GM12878 (cell line): Measurements from ENCODE around the gene ZNF655. TPM values are rescaled to one million over a fixed set of nuclear protein-coding genes. Genes with fewer than 3 reads are reported as not detected.

ENCODE experiments used
- ATAC-seq: fragments of 200-7000 bp; cut with Tn5 transposase; 3 replicates; pipeline ENCODE4 v1.9.1; 2020; ENCODE audit warnings: mild to moderate bottlenecking, moderate library complexity
- BruUV-seq: library from RNA; stranded (reverse); fragments of 400-500 nt; replicated peaks from 2 replicates; lab custom pipeline; 2021; lab: Mats Ljungman, UMichigan
- CTCF ChIA-PET: fragments of 300-600 bp; sonication (Branson Sonifier 250); formaldehyde crosslinking; extraction: SDS; loops from one replicate; lab custom pipeline; 2021; ENCODE audit warnings: inconsistent platforms; lab: Yijun Ruan, JAX
- POLR2A ChIA-PET: fragments of 350-600 bp; formaldehyde crosslinking; extraction: SDS; loops from one replicate; lab custom pipeline; 2021; ENCODE audit warnings: inconsistent platforms; lab: Charles Lee
- RAD21 ChIA-PET: fragments of 300-600 bp; sonication (Branson Sonifier 250); formaldehyde crosslinking; loops from one replicate; lab custom pipeline; 2023; ENCODE audit warnings: antibody characterized with exemption; ENCODE audit not compliant: unreplicated experiment; lab: Charles Lee
- SMC1A ChIA-PET: fragments of 300-600 bp; sonication (Branson Sonifier 250); formaldehyde crosslinking; loops from one replicate; lab custom pipeline; 2023; ENCODE audit not compliant: unreplicated experiment, uncharacterized antibody; lab: Charles Lee
- DNase-seq: peaks from one replicate; pipeline ENCODE4 v3.0.0-alpha.2; 2011; ENCODE audit warnings: low read depth, low spot score
- FAIRE-seq: peaks from 3 replicates; lab custom pipeline; 2011; peaks lifted over from hg19 to GRCh38; lab: Jason Lieb, UNC
- H2AFZ ChIP-seq: 2 replicates; pipeline ENCODE4 v1.6.0; 2011; ENCODE audit warnings: low read depth, low read length, control low read depth; ENCODE audit not compliant: control insufficient read depth
- H3K27ac ChIP-seq: 2 replicates; pipeline ENCODE4 v1.5.1; 2011; ENCODE audit warnings: control low read depth; ENCODE audit not compliant: control insufficient read depth, insufficient read depth
- H3K27me3 ChIP-seq, 2 experiments: replicated peaks in 1 of 2; 2 replicates each; pipeline versions ENCODE4 v1.6.0 to v1.6.1; 2011; ENCODE audit warnings: low read length in 1 of 2; ENCODE audit not compliant: control insufficient read depth in 2 of 2, insufficient read depth in 2 of 2
- H3K36me3 ChIP-seq, 2 experiments: 2 replicates each; pipeline ENCODE4 v1.5.1; 2011; ENCODE audit warnings: low read length in 1 of 2; ENCODE audit not compliant: control insufficient read depth in 2 of 2, insufficient read depth in 2 of 2
- H3K4me1 ChIP-seq: 2 replicates; pipeline ENCODE4 v1.6.1; 2011; ENCODE audit warnings: mild to moderate bottlenecking, low read length, moderate library complexity, mixed read lengths; ENCODE audit not compliant: control insufficient read depth, insufficient read depth
- H3K4me2 ChIP-seq: 2 replicates; pipeline ENCODE4 v1.6.0; 2011; ENCODE audit warnings: control low read depth; ENCODE audit not compliant: control insufficient read depth, insufficient read depth
- H3K4me3 ChIP-seq: fragments of 200-600 bp; sonication (generic); 2 replicates; pipeline ENCODE4 v1.5.1; 2016
- H3K79me2 ChIP-seq: 2 replicates; pipeline ENCODE4 v1.6.0; 2011; ENCODE audit warnings: low read length; ENCODE audit not compliant: control insufficient read depth, insufficient read depth
- H3K9ac ChIP-seq: 2 replicates; pipeline ENCODE4 v1.8.0; 2011; ENCODE audit warnings: low read length, control low read depth, mixed read lengths; ENCODE audit not compliant: control insufficient read depth, insufficient read depth
- H3K9me3 ChIP-seq: replicated peaks from 3 replicates; pipeline ENCODE4 v1.5.1; 2011; ENCODE audit warnings: mild to moderate bottlenecking, low read length; ENCODE audit not compliant: control insufficient read depth, insufficient read depth
- H4K20me1 ChIP-seq: 2 replicates; pipeline ENCODE4 v1.6.0; 2011; ENCODE audit not compliant: control insufficient read depth, insufficient read depth
- CBFB ChIP-seq: IDR thresholded peaks from 2 replicates; pipeline ENCODE4 v1.6.1; 2016; ENCODE audit warnings: antibody characterized with exemption, low read depth
- EP300 ChIP-seq, 2 experiments: fragments of 150-350 bp in 1 of 2; IDR thresholded peaks; 2 replicates each; pipeline ENCODE4 v1.6.1; 2011 to 2012; ENCODE audit warnings: low read depth in 2 of 2, low read length in 2 of 2, borderline replicate concordance in 1 of 2, improper control_type of control experiment in 1 of 2, inconsistent platforms in 1 of 2; ENCODE audit not compliant: control insufficient read depth in 1 of 2
- GABPA ChIP-seq: IDR thresholded peaks from 2 replicates; pipeline ENCODE4 v1.6.1; 2014; ENCODE audit warnings: antibody characterized with exemption, low read depth, mild to moderate bottlenecking, inconsistent platforms
- KDM1A ChIP-seq: fragments of 200-600 bp; sonication (generic); IDR thresholded peaks from 2 replicates; pipeline ENCODE4 v1.6.1; 2016; ENCODE audit warnings: borderline replicate concordance
- MTA2 ChIP-seq: fragments of 450-650 bp; IDR thresholded peaks from 2 replicates; pipeline ENCODE4 v1.6.1; 2016; ENCODE audit warnings: low read depth, mild to moderate bottlenecking, moderate library complexity
- NR2C1 ChIP-seq: fragments of 450-650 bp; IDR thresholded peaks from 2 replicates; pipeline ENCODE4 v1.6.1; 2017; ENCODE audit warnings: antibody characterized with exemption, mild to moderate bottlenecking, moderate library complexity
- PAX8 ChIP-seq: fragments of 450-650 bp; IDR thresholded peaks from 2 replicates; pipeline ENCODE4 v1.6.1; 2017; ENCODE audit warnings: mild to moderate bottlenecking, moderate library complexity
- ZSCAN29 ChIP-seq: fragments of 450-650 bp; IDR thresholded peaks from 2 replicates; pipeline ENCODE4 v1.6.1; 2017; ENCODE audit warnings: mild to moderate bottlenecking, moderate library complexity
- WGBS: methylation state at CpG from one replicate; pipeline ENCODE4 v1.1.6; 2016; ENCODE audit warnings: low lambda C conversion rate; ENCODE audit not compliant: insufficient replicate concordance, insufficient coverage; ENCODE audit errors: missing lambda C conversion rate; 5-methylcytosine and 5-hydroxymethylcytosine counted together
- in situ Hi-C: fragments of 300-500 bp; cut with MboI; formaldehyde crosslinking; loops from 9 replicates; pipeline ENCODE4 v1.14.3; 2018; ENCODE audit warnings: mixed read lengths
- intact Hi-C: fragments of 100-400 bp; cut with micrococcal nuclease; formaldehyde crosslinking; loops from one replicate; pipeline ENCODE4 v1.14.2; 2022; ENCODE audit not compliant: unreplicated experiment
- polyA plus RNA-seq, 11 experiments: library from polyadenylated mRNA; depleted of rRNA in 4 of 11; unstranded in 6 of 11; stranded (reverse) in 5 of 11; fragments of >200 nt; fragmentation: Nextera tagmentation in 4 of 11; fragmentation: Illumina TruSeq in 1 of 11; extraction: Ambion mirVana in 4 of 11; extraction: Trizol in 1 of 11; gene quantifications; 1 replicate in 1 of 11; 2 replicates in 10 of 11; pipeline versions ENCODE4 v1.2.1 to v1.2.3, GENCODE V29; 2011 to 2016; ENCODE audit warnings: inconsistent platforms in 2 of 11, missing spikeins in 2 of 11, low read depth in 1 of 11
- total RNA-seq, 4 experiments: library from RNA; depleted of rRNA in 3 of 4; stranded (reverse); fragments of >200 nt in 3 of 4; fragmentation: Illumina TruSeq in 1 of 4; extraction: Trizol in 1 of 4; gene quantifications; 2 replicates each; pipeline versions ENCODE4 v1.2.1 to v1.2.3, GENCODE V29; 2013 to 2021
- TF ChIP-seq, protein P1 (sequence below): IDR thresholded peaks from 2 replicates; pipeline ENCODE4 v1.6.1; 2012; ENCODE audit warnings: low read depth, low read length, improper control_type of control experiment
- TF ChIP-seq, protein P2 (sequence below): IDR thresholded peaks from 2 replicates; pipeline ENCODE4 v1.6.1; 2012; ENCODE audit warnings: mild to moderate bottlenecking, low read depth, low read length

The ZNF655 gene
- total and polyA plus RNA-seq, 10 of the 15 experiments (the other 5 are each of a cell fraction or from before 2014, with no cell fraction given), result 14.5 to 107 (median 52.8) TPM

DNA sequence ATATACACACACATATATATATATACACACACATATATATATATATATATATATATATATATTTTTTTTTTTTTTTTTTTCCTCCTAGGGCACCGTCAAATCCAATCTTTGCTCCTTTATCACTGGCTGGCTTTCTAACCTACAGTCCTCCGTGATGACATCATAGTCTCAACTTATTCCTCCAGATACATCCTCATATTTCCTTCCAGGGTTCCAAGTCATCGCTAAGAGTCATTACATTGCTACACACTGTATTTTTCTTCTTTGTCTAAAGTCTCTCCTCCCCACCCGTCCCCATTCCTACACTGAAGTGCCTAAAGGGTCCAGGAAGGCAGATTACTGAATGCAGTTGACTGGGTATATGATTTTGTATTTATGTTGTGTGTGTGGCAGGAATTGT is 5.4 kb upstream of the ZNF655 start:
- in situ Hi-C loops, result no loop called here
- Histone ChIP-seq H3K4me2 (no peak overlapping the region), H3K27ac (no peak overlapping the region), H3K27me3 (no peaks in the 10 kb centered on the region), H3K4me1 (0 out of 2 replicates have a peak, but pooled peaks cover 3% of the 10 kb centered on the region), H3K9ac (no peak overlapping the region), H3K9me3 (no peaks in the 10 kb centered on the region; the same call in 2 of the 3 replicates), H2AFZ (no peak overlapping the region), H3K79me2 (peaks cover 28% of the 10 kb centered on the region), H4K20me1 (no peaks in the 10 kb centered on the region), H3K36me3 (peaks cover 0 to 10% of the 10 kb centered on the region in 2 experiments; a peak in 2 of 4 replicates), H3K4me3 (no peak overlapping the region)
- intact Hi-C loops, result loop anchor here (2.0 kb wide), 1 partner anchor 48 kb away; the partner anchor contains the start of gene ZKSCAN5
- ATAC-seq (no peak), DNase-seq (no peak), FAIRE-seq (no peak)
- SMC1A ChIA-PET, result no interaction called here
- no TSS peak for BruUV-seq
- WGBS, result 96% methylated on average over 4 of the region's 4 CpGs
- RAD21 ChIA-PET, result no interaction called here
- CTCF ChIA-PET, result no interaction called here
- POLR2A ChIA-PET, result no interaction called here
- TF ChIP-seq EP300 (IDR thresholded peaks at IDR 0.05; ENCODE audit: borderline replicate concordance in 1 of 2, control insufficient read depth in 1 of 2, low read depth in 2 of 2, low read length in 2 of 2), result no peak
- TF ChIP-seq PAX8, result no peak
- no peak for TF ChIP-seq MTA2
- no peak for TF ChIP-seq NR2C1
- TF ChIP-seq, protein P1, sequence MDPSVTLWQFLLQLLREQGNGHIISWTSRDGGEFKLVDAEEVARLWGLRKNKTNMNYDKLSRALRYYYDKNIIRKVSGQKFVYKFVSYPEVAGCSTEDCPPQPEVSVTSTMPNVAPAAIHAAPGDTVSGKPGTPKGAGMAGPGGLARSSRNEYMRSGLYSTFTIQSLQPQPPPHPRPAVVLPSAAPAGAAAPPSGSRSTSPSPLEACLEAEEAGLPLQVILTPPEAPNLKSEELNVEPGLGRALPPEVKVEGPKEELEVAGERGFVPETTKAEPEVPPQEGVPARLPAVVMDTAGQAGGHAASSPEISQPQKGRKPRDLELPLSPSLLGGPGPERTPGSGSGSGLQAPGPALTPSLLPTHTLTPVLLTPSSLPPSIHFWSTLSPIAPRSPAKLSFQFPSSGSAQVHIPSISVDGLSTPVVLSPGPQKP, result no peak
- TF ChIP-seq KDM1A, result no peak
- no peak for TF ChIP-seq CBFB
- no peak for TF ChIP-seq GABPA
- no peak for TF ChIP-seq ZSCAN29
- TF ChIP-seq, protein P2, sequence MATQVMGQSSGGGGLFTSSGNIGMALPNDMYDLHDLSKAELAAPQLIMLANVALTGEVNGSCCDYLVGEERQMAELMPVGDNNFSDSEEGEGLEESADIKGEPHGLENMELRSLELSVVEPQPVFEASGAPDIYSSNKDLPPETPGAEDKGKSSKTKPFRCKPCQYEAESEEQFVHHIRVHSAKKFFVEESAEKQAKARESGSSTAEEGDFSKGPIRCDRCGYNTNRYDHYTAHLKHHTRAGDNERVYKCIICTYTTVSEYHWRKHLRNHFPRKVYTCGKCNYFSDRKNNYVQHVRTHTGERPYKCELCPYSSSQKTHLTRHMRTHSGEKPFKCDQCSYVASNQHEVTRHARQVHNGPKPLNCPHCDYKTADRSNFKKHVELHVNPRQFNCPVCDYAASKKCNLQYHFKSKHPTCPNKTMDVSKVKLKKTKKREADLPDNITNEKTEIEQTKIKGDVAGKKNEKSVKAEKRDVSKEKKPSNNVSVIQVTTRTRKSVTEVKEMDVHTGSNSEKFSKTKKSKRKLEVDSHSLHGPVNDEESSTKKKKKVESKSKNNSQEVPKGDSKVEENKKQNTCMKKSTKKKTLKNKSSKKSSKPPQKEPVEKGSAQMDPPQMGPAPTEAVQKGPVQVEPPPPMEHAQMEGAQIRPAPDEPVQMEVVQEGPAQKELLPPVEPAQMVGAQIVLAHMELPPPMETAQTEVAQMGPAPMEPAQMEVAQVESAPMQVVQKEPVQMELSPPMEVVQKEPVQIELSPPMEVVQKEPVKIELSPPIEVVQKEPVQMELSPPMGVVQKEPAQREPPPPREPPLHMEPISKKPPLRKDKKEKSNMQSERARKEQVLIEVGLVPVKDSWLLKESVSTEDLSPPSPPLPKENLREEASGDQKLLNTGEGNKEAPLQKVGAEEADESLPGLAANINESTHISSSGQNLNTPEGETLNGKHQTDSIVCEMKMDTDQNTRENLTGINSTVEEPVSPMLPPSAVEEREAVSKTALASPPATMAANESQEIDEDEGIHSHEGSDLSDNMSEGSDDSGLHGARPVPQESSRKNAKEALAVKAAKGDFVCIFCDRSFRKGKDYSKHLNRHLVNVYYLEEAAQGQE, result no peak
